ENCODE results near the gene ENHO. TPM values are rescaled to one million over a fixed set of nuclear protein-coding genes. Genes with fewer than 3 reads are reported as not detected.

The ENHO gene
- total and polyA plus RNA-seq, 2 experiments from 2014 or later, result 13.8 to 19.7 TPM

- no peaks in the 10 kb centered on the region for H3K9me2 ChIP-seq (ENCODE audit: insufficient read depth)
- H3K9me3 Mint-ChIP-seq, result no peaks in the 10 kb centered on the region; the same call in 2 of the 3 replicates
- H3K36me3 Mint-ChIP-seq (ENCODE audit: low read depth), result no peaks in the 10 kb centered on the region; the same call in 2 of the 3 replicates
- no peak overlapping the region for H3K4me3 Mint-ChIP-seq
- H3F3A ChIP-seq (replicated peaks; ENCODE audit: low read depth), result no peaks in the 10 kb centered on the region
- H3K27me3 ChIP-seq (ENCODE audit: insufficient read depth), result no peaks in the 10 kb centered on the region
- ATAC-seq (no peak), DNase-seq (ENCODE audit: low spot score) (no peak)
- peaks cover 54% of the 10 kb centered on the region for H3K4me1 Mint-ChIP-seq
- TF ChIP-seq ZNF462 (CRISPR knock-in tag; IDR thresholded peaks at IDR 0.05) (no peak), EZH2 (IDR thresholded peaks at IDR 0.05; ENCODE audit: low read depth, unreplicated experiment) (no peak), ETS1 (IDR thresholded peaks at IDR 0.05) (no peak), NANOG (IDR thresholded peaks at IDR 0.05; ENCODE audit: borderline replicate concordance) (no peak), CREB1 (CRISPR knock-in tag; IDR thresholded peaks at IDR 0.05; ENCODE audit: low read depth) (no peak), JUNB (IDR thresholded peaks at IDR 0.05; ENCODE audit: unreplicated experiment) (no peak), REST (IDR thresholded peaks at IDR 0.05; ENCODE audit: unreplicated experiment) (no peak), EZH2phosphoT487 (IDR thresholded peaks at IDR 0.05; ENCODE audit: unreplicated experiment) (no peak), CTCF (conservative IDR thresholded peaks at IDR 0.05; ENCODE audit: low read depth in 2 of 2) (no peak), STAT1 (IDR thresholded peaks at IDR 0.05; ENCODE audit: unreplicated experiment) (no peak), ZNF114 (CRISPR knock-in tag; IDR thresholded peaks at IDR 0.05) (no peak), POLR2AphosphoS5 (IDR thresholded peaks at IDR 0.05; ENCODE audit: low read depth) (no peak), ZNF331 (CRISPR knock-in tag; IDR thresholded peaks at IDR 0.05; ENCODE audit: low read depth) (no peak)
- H3K4me2 ChIP-seq, result no peak overlapping the region
- H4K20me1 ChIP-seq (replicated peaks; ENCODE audit: insufficient read depth), result no peaks in the 10 kb centered on the region; the same call in 1 of the 2 replicates
- no peaks in the 10 kb centered on the region for H3K79me2 ChIP-seq (replicated peaks; ENCODE audit: insufficient read depth)
- H2AFZ ChIP-seq, result no peak overlapping the region
- peaks cover 15% of the 10 kb centered on the region for H3K27me3 Mint-ChIP-seq (ENCODE audit: insufficient read depth, low read depth, poor library complexity)
- no peaks in the 10 kb centered on the region for H3K36me3 ChIP-seq (ENCODE audit: insufficient read depth)
- no peak overlapping the region for H3K27ac Mint-ChIP-seq
- H3K4me3 ChIP-seq, result no peak overlapping the region
- H3K27ac ChIP-seq (ENCODE audit: low read depth), result no peak overlapping the region
- peaks cover 24% of the 10 kb centered on the region for H3K4me1 ChIP-seq (ENCODE audit: insufficient read depth)
These were observed 40.5 kb upstream of the ENHO start for GRCh38 chr9:34563262-34563661.

All from GM23338 (cell line).